T-helper 22 cell (primary cell): ENCODE data around the gene FOXF1.
A peak's percentile ranks its signal among the peaks of the same experiment; 100 is the strongest.

Experiments used
- DNase-seq: peaks from one replicate; pipeline ENCODE4 v3.0.0-alpha.2; 2020; ENCODE audit warnings: low read depth

The FOXF1 gene

GRCh38 chr16:86517652-86518258 lies 7.4 kb downstream of the FOXF1 start:
- no peak for DNase-seq

GRCh38 chr16:86519007-86519648 lies 8.8 kb downstream of the FOXF1 start:
- no peak for DNase-seq

GRCh38 chr16:86519649-86520316 lies 9.5 kb downstream of the FOXF1 start:
- peak; percentile 11 for DNase-seq

GRCh38 chr16:86520317-86521210 lies 10.2 kb downstream of the FOXF1 start:
- DNase-seq: no peak

- DNase-seq: no peak
Observed at GRCh38 chr16:86521236-86522197, 11.2 kb downstream of the FOXF1 start.

- DNase-seq: no peak
Observed at GRCh38 chr16:86522634-86523033, 12.3 kb downstream of the FOXF1 start.

GRCh38 chr16:86523166-86523740 lies 12.9 kb downstream of the FOXF1 start:
- no peak for DNase-seq

GRCh38 chr16:86524029-86524428 lies 13.7 kb downstream of the FOXF1 start:
- DNase-seq: no peak

- DNase-seq: no peak
Observed at GRCh38 chr16:86525696-86526095, 15.4 kb downstream of the FOXF1 start.

- DNase-seq: no peak
Observed at GRCh38 chr16:86527366-86527765, 17.0 kb downstream of the FOXF1 start.

- no peak for DNase-seq
Observed at GRCh38 chr16:86528061-86528929, 18.0 kb downstream of the FOXF1 start.

GRCh38 chr16:86529160-86529559 lies 18.8 kb downstream of the FOXF1 start:
- no peak for DNase-seq

GRCh38 chr16:86530251-86531190 lies 20.2 kb downstream of the FOXF1 start:
- DNase-seq: no peak

GRCh38 chr16:86531191-86531545 lies 20.8 kb downstream of the FOXF1 start:
- DNase-seq: no peak

- no peak for DNase-seq
Observed at GRCh38 chr16:86531641-86532525, 21.6 kb downstream of the FOXF1 start.

- DNase-seq: no peak
Observed at GRCh38 chr16:86532526-86532815, 22.1 kb downstream of the FOXF1 start.

GRCh38 chr16:86533076-86533475 lies 22.7 kb downstream of the FOXF1 start:
- no peak for DNase-seq

- DNase-seq: no peak
Observed at GRCh38 chr16:86533767-86534351, 23.5 kb downstream of the FOXF1 start.
